SK-N-SH treated with all-trans-retinoic acid at 6 μM for 48 hours (cell line): Measurements from ENCODE around the gene DYNLRB1.

Experiments
- ARNTL ChIP-seq: fragments of 450-650 bp; formaldehyde crosslinking; IDR thresholded peaks from 2 replicates; pipeline ENCODE4 v1.5.0; 2020; ENCODE audit warnings: low read depth, mild to moderate bottlenecking, moderate library complexity, borderline replicate concordance
- BACH2 ChIP-seq: fragments of 250-450 bp; sonication (Bioruptor Pico); IDR thresholded peaks from 2 replicates; pipeline ENCODE4 v1.9.0; 2021; ENCODE audit warnings: mild to moderate bottlenecking, borderline replicate concordance
- CREB5 ChIP-seq: fragments of 250-450 bp; sonication (Bioruptor Pico); IDR thresholded peaks from 2 replicates; pipeline ENCODE4 v1.5.1; 2020; ENCODE audit warnings: low read depth, mild to moderate bottlenecking, moderate library complexity
- CSRNP3 ChIP-seq: fragments of 250-450 bp; sonication (Bioruptor Pico); IDR thresholded peaks from 2 replicates; pipeline ENCODE4 v1.5.1; 2021; ENCODE audit warnings: mild to moderate bottlenecking, moderate library complexity
- ESRRG ChIP-seq: fragments of 250-450 bp; sonication (Bioruptor Pico); IDR thresholded peaks from 2 replicates; pipeline ENCODE4 v1.6.1; 2021; ENCODE audit warnings: mild to moderate bottlenecking
- GLIS3 ChIP-seq: fragments of 250-450 bp; sonication (Bioruptor Pico); IDR thresholded peaks from 2 replicates; pipeline ENCODE4 v1.5.0; 2020; ENCODE audit warnings: mild to moderate bottlenecking, moderate library complexity
- POU6F1 ChIP-seq: fragments of 250-450 bp; sonication (Bioruptor Pico); IDR thresholded peaks from 2 replicates; pipeline ENCODE4 v1.8.0; 2021; ENCODE audit warnings: low read depth, mild to moderate bottlenecking, moderate library complexity, borderline replicate concordance
- PPARA ChIP-seq: fragments of 250-450 bp; sonication (Bioruptor Pico); IDR thresholded peaks from 2 replicates; pipeline ENCODE4 v1.5.0; 2020; ENCODE audit warnings: mild to moderate bottlenecking, borderline replicate concordance
- TCF4 ChIP-seq: fragments of 250-450 bp; sonication (Bioruptor Pico); IDR thresholded peaks from 2 replicates; pipeline ENCODE4 v1.8.0; 2021; ENCODE audit warnings: mild to moderate bottlenecking, moderate library complexity, borderline replicate concordance

GRCh38 chr20:34510575-34510974, 5.6 kb upstream of the DYNLRB1 start:
- TF ChIP-seq PPARA (CRISPR knock-in tag) = no peak
- no peak for TF ChIP-seq ESRRG (CRISPR knock-in tag)
- TF ChIP-seq TCF4 (CRISPR knock-in tag) = no peak
- no peak for TF ChIP-seq POU6F1 (CRISPR knock-in tag)
- no peak for TF ChIP-seq CSRNP3 (CRISPR knock-in tag)
- TF ChIP-seq GLIS3 (CRISPR knock-in tag) = no peak
- no peak for TF ChIP-seq BACH2 (CRISPR knock-in tag)
- TF ChIP-seq ARNTL (CRISPR knock-in tag) = no peak
- no peak for TF ChIP-seq CREB5 (CRISPR knock-in tag)
